Stimulated activated CD4-positive, alpha-beta T cell treated with anti-CD3 and anti-CD28 coated beads, Interleukin-1b, Interleukin-23, amount 100 ng/mL, for 1 hour (primary cell): ENCODE results near the gene HRK.

Source experiments
- DNase-seq, 2 donors: peaks; one replicate each; pipeline ENCODE4 v3.0.0-alpha.2; 2020; ENCODE audit warnings: low read depth in 2 of 2

HRK gene

DNA sequence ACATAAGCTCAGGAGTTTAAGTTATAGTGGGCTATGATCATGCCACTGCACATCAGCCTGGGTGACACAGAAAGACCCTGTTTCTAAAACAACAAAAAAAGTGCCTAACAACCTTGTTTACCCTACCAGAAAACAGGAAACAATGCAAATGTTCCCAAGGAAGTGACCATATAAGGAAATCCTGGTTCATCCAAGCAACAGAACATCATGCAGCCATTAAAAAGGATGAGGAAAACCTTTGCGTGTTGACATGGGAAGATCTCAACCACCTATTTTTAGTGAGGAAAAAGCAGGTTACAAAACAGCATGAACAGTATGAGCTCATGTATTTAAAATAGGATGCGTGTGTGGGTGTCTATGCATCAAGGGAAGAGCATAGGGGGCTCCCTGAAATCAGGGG, 13.7 kb downstream of the HRK start:
- DNase-seq: no peak

DNA sequence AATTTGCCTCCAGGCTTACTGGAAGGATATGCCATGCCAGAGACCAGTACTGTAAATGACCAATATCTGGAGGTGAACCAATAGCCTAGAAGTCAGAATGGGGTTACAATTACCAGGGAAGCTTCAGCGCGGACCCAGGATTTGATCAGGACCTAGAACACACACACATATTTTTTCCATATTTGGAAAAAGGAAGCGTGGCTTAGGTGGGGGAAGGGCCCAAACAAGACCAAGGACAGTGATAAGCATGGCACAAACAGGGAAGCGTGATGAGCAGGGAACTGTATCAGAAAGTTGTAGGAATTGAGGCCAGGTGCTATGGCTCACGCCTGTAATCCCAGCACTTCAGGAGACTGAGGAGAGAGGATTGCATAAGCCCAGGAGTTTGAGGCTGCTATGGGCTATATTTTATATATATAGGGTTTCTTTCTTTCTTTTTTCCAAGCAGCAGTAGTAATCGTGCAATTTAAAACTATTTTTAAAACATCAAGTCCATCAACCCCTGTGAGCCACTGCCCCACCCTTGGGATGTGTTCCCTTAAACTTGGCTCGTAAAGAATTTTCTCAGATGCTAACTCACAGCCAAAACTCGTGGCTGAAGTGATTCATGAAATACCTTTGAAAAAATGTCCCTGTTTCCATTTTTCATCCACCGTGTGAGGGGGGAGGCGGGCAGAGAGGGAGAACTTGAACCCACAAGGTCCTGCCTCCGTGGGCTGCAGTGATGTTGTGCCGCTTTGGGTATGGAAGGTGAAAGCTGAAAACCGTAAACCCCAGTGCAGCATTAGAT, 16.7 kb downstream of the HRK start:
- no peak for DNase-seq

DNA sequence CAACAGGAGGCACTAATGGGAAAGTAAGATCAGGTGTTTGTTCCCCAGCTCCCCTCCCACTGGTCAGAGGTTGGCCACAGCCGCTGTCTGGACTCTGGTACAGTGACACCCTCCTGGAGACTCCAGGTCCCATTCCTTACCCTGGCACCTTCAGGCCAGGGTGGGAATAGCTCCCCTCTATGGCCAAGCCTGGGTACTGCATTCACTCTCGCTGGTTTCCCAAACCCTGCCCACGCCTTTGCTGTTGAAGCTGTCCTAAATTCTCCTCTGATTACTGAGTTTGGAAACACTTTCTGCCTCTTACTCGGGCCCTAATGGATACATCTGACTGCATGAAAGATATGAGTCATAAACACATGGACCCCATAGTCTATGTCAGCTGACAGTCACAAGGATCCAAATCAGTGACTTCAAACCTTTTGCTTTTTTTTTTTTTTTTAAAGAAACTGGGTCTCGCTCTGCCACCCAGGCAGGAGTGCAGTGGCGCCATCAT, 17.9 kb downstream of the HRK start:
- DNase-seq: no peak

DNA sequence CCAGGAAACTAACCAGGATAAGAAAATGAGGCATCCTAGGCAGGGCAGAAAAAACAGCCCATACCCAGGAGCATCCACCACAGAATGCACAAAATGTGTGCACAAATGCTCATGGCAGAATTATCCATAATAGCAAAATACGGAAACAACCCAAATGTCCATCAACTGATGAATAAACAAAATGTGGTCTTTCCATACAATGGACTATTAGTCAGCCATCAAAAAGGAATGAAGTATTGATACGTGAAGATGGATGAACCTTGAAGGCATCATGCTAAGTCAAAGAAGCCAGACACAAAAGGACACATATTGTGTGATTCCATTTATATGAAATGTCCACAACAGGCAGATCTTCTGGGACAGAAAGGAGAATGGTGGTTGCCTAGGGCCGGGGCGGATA, 19.1 kb downstream of the HRK start:
- DNase-seq: no peak

DNA sequence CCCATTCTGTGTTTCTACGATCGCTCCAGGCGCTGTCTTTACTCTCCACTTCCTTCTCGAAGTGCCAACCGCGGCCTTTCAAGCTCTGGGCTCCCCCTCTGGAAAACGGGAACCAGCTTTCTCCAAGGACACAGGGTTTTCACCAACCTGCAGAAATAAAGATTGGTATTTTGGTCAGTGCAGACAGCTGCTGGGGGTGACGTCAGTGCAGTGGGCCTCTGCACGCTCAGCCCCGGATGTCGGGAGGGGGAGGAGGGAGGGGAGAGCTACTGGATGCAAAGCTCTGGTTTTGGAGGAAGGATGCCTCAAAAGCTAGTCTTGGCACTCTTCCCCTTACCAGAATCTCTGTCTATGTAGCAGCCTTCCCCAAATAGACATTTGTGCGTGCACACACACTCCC, 19.9 kb downstream of the HRK start:
- no peak for DNase-seq

DNA sequence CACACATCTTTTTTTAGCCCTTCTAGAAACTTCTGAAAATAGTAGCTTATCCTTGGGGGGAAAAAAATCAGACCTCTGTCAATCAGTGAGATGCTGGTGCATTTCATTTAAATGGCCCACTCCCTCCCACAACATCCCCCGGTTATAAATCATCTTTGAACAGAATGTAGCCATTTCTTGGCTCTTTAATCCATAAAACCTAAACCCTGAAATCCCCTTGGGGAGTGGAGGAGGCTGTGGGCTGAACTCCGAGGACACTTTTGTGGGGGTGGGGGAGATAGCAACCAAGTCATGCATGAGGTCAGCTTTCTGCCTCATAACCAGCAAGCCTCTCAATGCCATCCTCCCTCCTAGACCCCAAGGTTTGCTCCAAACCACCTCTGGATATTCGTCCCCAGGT, 21.0 kb downstream of the HRK start:
- DNase-seq: no peak

GRCh38 chr12:116859079-116859478, 22.2 kb downstream of the HRK start:
- no peak for DNase-seq

DNA sequence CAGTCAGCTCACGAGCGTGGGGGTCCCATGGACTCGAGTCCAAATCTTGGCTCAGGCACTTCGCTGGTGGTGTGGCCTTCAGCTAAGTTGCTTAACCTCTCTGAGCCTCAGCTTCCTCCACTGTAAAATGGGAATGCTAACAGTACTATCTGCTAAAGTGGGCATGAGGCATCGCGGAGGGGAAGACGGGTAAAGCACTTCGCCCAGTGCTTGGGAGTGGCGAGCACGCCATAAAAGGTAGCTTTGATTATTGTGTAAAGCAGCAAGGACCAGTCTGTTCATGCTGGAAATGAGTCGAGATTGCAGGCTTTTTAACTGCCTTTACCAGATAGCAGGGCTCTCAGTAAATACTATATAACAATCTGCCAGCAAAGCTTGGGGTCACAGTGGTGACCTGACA, 24.5 kb downstream of the HRK start:
- DNase-seq: no peak

DNA sequence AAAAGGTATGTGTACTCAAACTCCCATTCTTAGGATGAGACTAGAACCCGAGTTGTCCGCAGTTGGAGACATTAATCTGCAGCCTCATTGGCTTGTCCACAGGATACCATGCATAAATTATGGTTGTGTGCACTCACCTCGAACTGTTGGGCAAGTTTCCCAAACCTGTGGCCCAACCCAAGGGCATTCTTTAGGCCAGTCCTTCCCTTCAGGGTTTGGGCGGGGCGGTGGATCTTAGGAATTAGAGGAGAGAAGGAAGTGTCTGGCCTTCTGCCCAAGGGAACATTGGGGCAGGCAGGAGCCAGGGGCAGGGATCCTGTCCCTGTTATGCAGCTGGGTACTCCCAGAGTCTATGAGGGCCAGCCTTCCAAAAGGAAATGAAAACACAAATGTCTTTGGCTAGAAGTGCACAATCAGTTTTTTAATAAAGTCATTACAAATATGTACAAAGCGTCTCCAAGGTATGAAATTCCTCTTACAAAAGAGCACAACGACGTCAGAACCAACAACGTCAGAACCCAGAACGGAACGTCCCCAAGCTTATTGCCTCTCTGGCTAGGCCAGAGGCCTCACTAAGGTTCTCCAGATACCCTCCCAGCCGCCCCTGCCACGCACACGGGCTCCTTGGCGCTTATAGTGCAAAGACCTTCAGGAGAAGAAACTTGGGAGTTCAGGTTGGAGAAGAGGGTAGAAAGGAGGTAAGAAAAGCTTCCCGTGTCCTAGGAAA, 25.3 kb downstream of the HRK start:
- no peak for DNase-seq

DNA sequence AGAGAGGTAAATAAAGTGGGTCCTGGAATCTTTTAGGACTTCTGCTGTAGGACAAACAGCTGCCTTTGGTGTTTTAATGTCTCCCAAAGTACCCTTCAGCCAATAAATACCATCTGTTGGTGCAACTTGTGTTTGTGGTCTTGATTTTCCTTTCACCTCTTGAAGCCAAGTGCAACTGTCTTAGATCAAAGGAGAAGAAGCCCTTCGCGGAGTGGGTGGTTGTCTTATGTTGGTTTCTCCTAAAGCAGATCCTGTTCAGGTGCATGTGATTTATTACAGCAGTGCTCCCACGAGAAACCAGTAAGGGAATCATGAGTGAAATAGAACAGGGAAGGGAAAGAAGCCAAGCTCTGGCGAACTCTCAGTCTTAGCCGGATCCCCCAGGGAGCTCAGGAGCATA, 27.7 kb downstream of the HRK start:
- no peak for DNase-seq

DNA sequence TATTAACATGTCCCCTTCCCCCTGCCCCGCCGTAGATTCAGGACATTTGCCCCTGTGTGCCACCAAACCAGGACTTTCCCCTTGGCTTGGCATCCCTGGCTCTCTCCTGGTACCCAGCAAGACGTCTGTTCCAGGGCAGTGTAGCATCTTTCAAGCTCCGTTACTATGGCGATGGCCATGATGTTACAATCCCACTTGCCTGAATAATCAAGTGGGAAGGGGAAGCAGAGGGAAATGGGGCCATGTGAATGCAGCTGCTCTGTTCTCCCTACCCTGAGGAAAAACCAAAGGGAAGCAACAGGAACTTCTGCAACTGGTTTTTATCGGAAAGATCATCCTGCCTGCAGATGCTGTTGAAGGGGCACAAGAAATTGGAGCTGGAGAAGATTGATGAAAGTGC, 28.9 kb downstream of the HRK start:
- no peak for DNase-seq

- no peak for DNase-seq
Observed at GRCh38 chr12:116849216-116849615, 32.0 kb downstream of the HRK start.

GRCh38 chr12:116843085-116843484, 38.2 kb downstream of the HRK start:
- DNase-seq: no peak

GRCh38 chr12:116839287-116839830, 41.9 kb downstream of the HRK start:
- no peak for DNase-seq

GRCh38 chr12:116838365-116838764, 42.9 kb downstream of the HRK start:
- DNase-seq: no peak

- DNase-seq: no peak
Observed at GRCh38 chr12:116837097-116837496, 44.1 kb downstream of the HRK start.

GRCh38 chr12:116835484-116835883, 45.8 kb downstream of the HRK start:
- no peak for DNase-seq

- no peak for DNase-seq
Observed at GRCh38 chr12:116833474-116833873, 47.8 kb downstream of the HRK start.

- DNase-seq: no peak
Observed at GRCh38 chr12:116832353-116832752, 48.9 kb downstream of the HRK start.

- DNase-seq: no peak
Observed at GRCh38 chr12:116827432-116827831, 53.8 kb downstream of the HRK start.

DNA sequence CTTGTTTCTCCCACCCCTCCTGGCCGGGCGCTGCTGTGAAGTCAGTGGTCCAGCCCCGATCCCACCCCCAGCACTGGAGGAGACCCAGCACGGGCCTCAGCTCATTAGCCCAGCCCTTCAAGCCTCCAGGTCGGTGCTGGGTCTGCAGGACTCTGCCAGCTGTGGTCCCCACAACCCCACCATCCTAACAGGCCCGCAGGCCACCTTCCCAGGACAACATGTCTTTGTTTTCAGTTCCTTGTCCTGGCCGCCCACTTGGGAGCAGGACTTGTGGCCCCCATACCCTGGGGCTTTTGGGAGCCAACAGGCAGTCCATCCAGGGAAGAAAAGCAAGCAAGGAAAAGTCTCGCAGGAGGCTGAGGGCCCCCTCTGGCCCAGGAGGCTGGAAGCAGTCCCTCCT, 60.0 kb downstream of the HRK start:
- no peak for DNase-seq

- DNase-seq: no peak
Observed at GRCh38 chr12:116820064-116820656, 61.1 kb downstream of the HRK start.
